Measurements from ENCODE around the gene ST14.

DNA sequence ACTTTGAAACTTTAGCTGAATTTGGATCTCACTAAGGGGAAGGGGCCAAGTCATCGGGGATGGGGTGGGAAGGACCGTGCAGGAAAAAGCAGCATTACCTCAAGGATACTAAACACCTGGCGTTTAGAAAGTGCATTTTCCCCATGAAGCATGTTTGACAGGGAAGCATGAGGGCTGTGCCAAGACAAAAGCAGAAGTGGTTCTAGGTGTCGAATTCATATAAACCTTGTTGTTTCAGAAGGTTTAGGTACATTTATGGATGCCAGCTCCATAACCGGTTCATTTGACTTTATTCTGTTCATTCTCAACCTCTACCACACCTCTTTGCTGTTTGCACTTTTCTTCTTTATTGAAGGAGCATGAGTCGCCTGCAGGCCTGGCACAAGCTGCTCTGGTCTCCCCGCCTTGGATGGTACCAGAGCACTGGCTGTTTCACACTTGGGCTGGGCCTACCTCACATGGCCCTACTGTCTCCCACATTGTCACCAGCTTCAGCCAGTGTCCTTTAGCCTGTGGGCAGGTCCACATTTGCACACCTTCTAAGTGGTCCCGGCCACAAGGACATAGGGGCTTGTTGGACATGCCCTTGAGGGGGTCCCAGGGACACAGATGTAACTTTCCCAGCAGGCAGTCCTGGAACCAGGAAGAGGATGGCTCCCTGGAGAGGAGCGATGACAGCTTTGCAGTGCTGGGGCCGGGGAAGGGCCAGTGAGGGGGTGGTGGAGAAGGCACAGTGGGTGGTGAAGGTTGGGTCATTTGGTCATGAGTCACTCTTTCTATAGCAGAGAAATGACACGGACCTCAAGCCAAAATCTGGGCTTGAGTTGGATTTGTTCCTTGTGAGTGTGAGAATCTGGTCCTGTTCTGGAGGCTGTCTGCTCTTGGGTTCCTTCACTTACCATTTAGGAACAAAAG, 3.2 kb upstream of the ST14 start:
- TF ChIP-seq, protein P1, sequence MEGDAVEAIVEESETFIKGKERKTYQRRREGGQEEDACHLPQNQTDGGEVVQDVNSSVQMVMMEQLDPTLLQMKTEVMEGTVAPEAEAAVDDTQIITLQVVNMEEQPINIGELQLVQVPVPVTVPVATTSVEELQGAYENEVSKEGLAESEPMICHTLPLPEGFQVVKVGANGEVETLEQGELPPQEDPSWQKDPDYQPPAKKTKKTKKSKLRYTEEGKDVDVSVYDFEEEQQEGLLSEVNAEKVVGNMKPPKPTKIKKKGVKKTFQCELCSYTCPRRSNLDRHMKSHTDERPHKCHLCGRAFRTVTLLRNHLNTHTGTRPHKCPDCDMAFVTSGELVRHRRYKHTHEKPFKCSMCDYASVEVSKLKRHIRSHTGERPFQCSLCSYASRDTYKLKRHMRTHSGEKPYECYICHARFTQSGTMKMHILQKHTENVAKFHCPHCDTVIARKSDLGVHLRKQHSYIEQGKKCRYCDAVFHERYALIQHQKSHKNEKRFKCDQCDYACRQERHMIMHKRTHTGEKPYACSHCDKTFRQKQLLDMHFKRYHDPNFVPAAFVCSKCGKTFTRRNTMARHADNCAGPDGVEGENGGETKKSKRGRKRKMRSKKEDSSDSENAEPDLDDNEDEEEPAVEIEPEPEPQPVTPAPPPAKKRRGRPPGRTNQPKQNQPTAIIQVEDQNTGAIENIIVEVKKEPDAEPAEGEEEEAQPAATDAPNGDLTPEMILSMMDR (IDR thresholded peaks at IDR 0.05) = no peak
- TF ChIP-seq ZNF121 (CRISPR knock-in tag; IDR thresholded peaks at IDR 0.05) (no peak), CBFB (CRISPR knock-in tag; IDR thresholded peaks at IDR 0.05; ENCODE audit: low read depth) (no peak), ETV6 (CRISPR knock-in tag; IDR thresholded peaks at IDR 0.05) (no peak)
- TF ChIP-seq, protein P2, sequence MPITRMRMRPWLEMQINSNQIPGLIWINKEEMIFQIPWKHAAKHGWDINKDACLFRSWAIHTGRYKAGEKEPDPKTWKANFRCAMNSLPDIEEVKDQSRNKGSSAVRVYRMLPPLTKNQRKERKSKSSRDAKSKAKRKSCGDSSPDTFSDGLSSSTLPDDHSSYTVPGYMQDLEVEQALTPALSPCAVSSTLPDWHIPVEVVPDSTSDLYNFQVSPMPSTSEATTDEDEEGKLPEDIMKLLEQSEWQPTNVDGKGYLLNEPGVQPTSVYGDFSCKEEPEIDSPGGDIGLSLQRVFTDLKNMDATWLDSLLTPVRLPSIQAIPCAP (CRISPR knock-in tag; IDR thresholded peaks at IDR 0.05) = no peak
- TF ChIP-seq, protein P3, sequence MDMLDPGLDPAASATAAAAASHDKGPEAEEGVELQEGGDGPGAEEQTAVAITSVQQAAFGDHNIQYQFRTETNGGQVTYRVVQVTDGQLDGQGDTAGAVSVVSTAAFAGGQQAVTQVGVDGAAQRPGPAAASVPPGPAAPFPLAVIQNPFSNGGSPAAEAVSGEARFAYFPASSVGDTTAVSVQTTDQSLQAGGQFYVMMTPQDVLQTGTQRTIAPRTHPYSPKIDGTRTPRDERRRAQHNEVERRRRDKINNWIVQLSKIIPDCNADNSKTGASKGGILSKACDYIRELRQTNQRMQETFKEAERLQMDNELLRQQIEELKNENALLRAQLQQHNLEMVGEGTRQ (CRISPR knock-in tag; IDR thresholded peaks at IDR 0.05) = no peak
